ENCODE measurements around the gene LMTK2.

- TF ChIP-seq EZH2 (IDR thresholded peaks at IDR 0.05; ENCODE audit: insufficient read depth, poor library complexity, severe bottlenecking) (no peak), EZH2phosphoT487 (IDR thresholded peaks at IDR 0.05; ENCODE audit: insufficient read depth, low read depth) (no peak)
Measured at GRCh38 chr7:98156700-98157099, 50.0 kb downstream of the LMTK2 start.
